NB4 (cell line): ENCODE data around the gene ISG15.

Source experiments
- DNase-seq: peaks from one replicate; pipeline ENCODE4 v3.0.0; 2010; ENCODE audit warnings: low read depth
- H3K4me3 ChIP-seq: one replicate; pipeline ENCODE4 v1.5.1; 2011; ENCODE audit warnings: mild to moderate bottlenecking, low read depth, low read length, moderate library complexity
- MYC ChIP-seq: IDR thresholded peaks from 2 replicates; pipeline ENCODE4 v1.6.1; 2011; ENCODE audit warnings: low read depth, low read length
- POLR2A ChIP-seq: IDR thresholded peaks from 2 replicates; pipeline ENCODE4 v1.6.1; 2011; ENCODE audit warnings: mild to moderate bottlenecking; ENCODE audit not compliant: insufficient read length; ENCODE audit errors: extremely low read depth
- TF ChIP-seq, protein P1 (sequence below): IDR thresholded peaks from one replicate; pipeline ENCODE4 v1.5.1; 2012; ENCODE audit warnings: low read depth, low read length
- TF ChIP-seq, protein P2 (sequence below): IDR thresholded peaks from 2 replicates; pipeline ENCODE4 v1.6.1; 2011; ENCODE audit warnings: low read depth, low read length

The ISG15 gene

DNA sequence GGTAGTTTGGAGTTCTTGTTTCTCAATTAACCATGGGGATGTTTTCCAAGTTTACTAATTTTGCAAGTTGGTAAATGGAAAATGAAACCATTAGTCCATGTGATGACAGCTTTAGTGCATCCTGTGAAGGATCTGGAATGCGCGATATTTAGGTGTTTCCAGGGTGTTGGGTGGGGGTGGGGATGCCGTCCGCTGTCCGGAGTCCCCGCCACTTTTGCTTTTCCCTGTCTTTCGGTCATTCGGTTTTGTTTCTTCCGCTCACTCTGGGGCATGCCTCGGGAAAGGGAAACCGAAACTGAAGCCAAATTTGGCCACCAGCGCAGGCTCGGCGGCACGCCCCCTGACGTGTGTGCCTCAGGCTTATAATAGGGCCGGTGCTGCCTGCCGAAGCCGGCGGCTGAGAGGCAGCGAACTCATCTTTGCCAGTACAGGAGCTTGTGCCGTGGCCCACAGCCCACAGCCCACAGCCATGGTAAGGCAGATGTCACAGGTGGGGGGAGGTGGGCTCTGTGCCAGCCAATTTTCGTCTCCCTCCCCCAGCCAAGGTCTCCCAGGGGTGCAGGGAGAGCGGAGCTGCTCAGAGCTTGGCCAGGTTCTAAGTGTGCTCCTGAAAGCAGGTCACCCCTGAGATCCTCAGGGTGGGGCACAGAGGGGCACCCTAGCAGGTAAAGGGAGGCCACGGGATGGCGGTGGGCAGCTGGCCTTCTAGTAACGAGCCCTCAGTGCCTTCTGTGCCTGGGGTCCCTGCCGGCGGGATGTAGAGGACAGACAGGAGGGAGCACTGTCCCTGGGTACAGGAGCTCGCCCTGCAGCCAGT, at the start of gene ISG15:
Gene ISG15, plus strand, starts transcription at position 393 of the 817 bp plus-strand sequence. Its CDS starts 77 bp downstream, at position 470.
- H3K4me3 ChIP-seq = peak within 1 kb of the TSS; percentile 76
- peak; percentile 67 for TF ChIP-seq MYC
- TF ChIP-seq, protein P1, sequence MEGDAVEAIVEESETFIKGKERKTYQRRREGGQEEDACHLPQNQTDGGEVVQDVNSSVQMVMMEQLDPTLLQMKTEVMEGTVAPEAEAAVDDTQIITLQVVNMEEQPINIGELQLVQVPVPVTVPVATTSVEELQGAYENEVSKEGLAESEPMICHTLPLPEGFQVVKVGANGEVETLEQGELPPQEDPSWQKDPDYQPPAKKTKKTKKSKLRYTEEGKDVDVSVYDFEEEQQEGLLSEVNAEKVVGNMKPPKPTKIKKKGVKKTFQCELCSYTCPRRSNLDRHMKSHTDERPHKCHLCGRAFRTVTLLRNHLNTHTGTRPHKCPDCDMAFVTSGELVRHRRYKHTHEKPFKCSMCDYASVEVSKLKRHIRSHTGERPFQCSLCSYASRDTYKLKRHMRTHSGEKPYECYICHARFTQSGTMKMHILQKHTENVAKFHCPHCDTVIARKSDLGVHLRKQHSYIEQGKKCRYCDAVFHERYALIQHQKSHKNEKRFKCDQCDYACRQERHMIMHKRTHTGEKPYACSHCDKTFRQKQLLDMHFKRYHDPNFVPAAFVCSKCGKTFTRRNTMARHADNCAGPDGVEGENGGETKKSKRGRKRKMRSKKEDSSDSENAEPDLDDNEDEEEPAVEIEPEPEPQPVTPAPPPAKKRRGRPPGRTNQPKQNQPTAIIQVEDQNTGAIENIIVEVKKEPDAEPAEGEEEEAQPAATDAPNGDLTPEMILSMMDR = no peak
- TF ChIP-seq, protein P2, sequence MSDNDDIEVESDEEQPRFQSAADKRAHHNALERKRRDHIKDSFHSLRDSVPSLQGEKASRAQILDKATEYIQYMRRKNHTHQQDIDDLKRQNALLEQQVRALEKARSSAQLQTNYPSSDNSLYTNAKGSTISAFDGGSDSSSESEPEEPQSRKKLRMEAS = peak; percentile 70; the same call in 1 of the 2 replicates
- peak; percentile 62 for TF ChIP-seq POLR2A
- peak; percentile 88 for DNase-seq

DNA sequence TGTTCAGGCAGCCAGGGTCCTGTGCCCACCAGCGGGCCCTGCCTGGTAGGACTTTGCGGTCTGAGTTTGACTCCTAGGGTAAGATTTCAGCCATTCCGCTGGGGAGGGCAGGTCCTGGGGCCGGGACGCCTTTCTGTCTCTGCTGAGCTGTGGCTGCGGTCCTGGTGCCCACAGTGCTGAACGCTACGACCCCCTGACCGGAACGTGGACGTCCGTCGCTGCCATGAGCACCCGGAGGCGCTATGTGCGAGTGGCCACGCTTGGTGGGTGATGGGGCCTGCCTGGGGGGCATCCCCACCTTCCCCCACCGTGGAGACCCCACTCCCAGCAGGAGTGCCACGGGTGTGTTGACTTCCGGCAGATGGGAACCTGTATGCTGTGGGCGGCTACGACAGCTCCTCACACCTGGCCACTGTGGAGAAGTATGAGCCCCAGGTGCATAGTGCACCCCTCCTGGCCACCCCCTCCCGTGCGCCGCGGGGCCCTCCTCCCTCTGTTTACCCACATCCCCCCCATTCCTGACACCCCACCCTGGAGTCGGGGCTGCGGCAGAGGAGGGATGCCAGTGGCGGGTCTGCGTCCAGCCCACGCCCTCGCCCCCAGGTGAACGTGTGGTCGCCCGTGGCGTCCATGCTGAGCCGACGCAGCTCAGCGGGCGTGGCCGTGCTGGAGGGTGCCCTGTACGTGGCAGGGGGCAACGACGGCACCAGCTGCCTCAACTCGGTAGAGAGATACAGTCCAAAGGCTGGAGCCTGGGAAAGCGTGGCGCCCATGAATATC, 49.4 kb upstream of the ISG15 start:
- no peak for DNase-seq
- no peak overlapping the region for H3K4me3 ChIP-seq
- TF ChIP-seq POLR2A = no peak
- TF ChIP-seq, protein P1 = no peak
- TF ChIP-seq, protein P2 = no peak
- TF ChIP-seq MYC = no peak

DNA sequence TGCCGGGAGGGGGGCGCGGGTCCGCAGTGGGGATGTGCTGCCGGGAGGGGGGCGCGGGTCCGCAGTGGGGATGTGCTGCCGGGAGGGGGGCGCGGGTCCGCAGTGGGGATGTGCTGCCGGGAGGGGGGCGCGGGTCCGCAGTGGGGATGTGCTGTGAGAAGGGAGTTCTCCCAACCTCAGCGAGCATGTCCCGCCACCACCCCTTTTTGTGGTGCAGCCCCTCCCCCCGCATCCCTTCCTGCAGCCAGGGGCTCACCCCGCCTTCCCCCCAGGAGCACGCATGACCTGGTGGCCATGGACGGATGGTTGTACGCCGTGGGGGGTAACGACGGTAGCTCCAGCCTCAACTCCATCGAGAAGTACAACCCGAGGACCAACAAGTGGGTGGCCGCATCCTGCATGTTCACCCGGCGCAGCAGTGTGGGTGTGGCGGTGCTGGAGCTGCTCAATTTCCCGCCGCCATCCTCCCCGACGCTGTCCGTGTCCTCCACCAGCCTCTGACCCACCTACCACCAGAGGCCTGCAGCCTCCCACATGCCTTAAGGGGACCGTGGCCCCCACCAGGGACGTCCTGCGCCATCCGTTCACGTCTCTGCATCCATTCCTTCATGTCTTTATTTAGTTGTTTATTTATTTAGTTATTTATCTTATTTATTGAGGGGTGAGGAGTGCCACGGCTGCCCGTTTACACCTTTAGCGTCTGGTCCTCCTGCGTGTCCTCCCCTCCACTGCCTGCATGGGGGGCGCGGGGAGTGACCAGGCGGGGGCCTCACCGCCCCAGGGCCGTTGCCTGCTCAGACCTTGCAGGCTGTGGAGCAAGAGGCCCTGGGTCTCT, 48.4 kb upstream of the ISG15 start:
- no peak for DNase-seq

DNA sequence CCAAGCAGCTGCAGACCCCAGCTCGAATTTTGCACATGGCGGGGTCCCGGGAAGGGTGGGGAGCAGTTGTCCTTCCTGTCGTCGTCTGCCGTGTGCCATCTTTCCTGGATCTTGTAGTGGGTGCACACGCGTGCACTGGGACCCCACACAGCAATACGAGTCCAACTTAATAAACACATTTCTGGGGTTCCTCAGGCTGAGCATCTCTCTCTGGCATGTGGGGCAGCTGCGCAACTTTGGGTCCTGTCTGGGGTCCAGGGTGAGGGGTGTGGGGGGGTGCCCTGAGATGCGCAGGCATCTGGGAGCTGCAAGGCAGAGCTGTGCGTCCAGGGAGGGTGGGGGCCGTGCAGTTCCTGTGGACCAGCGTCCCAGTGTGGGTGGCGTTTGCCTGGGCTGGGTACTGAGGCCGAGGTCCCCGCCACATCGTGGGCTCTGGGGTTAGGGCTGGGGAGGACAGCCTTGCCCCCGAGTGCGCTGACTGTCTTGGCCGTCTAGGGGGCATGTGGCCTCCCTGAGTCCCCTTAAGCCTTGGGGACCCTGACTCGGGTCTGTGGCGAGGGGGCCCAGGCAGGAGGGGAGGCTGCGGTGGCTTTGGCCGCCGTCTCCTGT, 47.7 kb upstream of the ISG15 start:
- no peak for DNase-seq
- no peak overlapping the region for H3K4me3 ChIP-seq
- TF ChIP-seq MYC = no peak
- TF ChIP-seq, protein P2 = no peak
- TF ChIP-seq, protein P1 = no peak
- TF ChIP-seq POLR2A = no peak

More for the DNA sequence above, 48.4 kb upstream of the ISG15 start:
- H3K4me3 ChIP-seq = no peak overlapping the region
- TF ChIP-seq POLR2A = no peak
- TF ChIP-seq, protein P1 = no peak
- TF ChIP-seq, protein P2 = no peak
